Measurements from ENCODE around the gene B4GALT3.
"Not testable (repeated sequence)": the region's sequence is repeated elsewhere in the genome, so short reads cannot be mapped to it uniquely, and the experiment has no call there.

Gene B4GALT3

GRCh38 chr1:161177112-161177935 is at the start of gene B4GALT3:
TSS of gene B4GALT3 (minus strand) at chr1:161177507. CDS start at chr1:161176060, 1,447 bp downstream.
- DNase-seq (ENCODE audit: low spot score) = peak; percentile 97

- no peak for DNase-seq (ENCODE audit: low spot score)
Measured at GRCh38 chr1:161226759-161227158, 49.5 kb upstream of the B4GALT3 start.

GRCh38 chr1:161226320-161226711 is 49.0 kb upstream of the B4GALT3 start:
- DNase-seq (ENCODE audit: low spot score) = no peak

- peak; percentile 97 for DNase-seq (ENCODE audit: low spot score)
Measured at GRCh38 chr1:161225534-161226319, 48.4 kb upstream of the B4GALT3 start, which contains the start of gene TOMM40L. TSS of gene TOMM40L (plus strand) at chr1:161226060. CDS start at chr1:161226490, 430 bp downstream.

GRCh38 chr1:161225178-161225533 is 47.8 kb upstream of the B4GALT3 start:
- DNase-seq (ENCODE audit: low spot score) = no peak

GRCh38 chr1:161224695-161225087 is 47.4 kb upstream of the B4GALT3 start:
- DNase-seq (ENCODE audit: low spot score) = not testable (repeated sequence)

- DNase-seq (ENCODE audit: low spot score) = no peak
Measured at GRCh38 chr1:161223805-161224694, 46.7 kb upstream of the B4GALT3 start.

GRCh38 chr1:161222175-161223019 is 45.1 kb upstream of the B4GALT3 start:
- no peak for DNase-seq (ENCODE audit: low spot score)

- no peak for DNase-seq (ENCODE audit: low spot score)
Measured at GRCh38 chr1:161220002-161220401, 42.7 kb upstream of the B4GALT3 start.

- no peak for DNase-seq (ENCODE audit: low spot score)
Measured at GRCh38 chr1:161219078-161219892, 42.0 kb upstream of the B4GALT3 start.

- DNase-seq (ENCODE audit: low spot score) = no peak
Measured at GRCh38 chr1:161218301-161219077, 41.2 kb upstream of the B4GALT3 start.

GRCh38 chr1:161217831-161218230 is 40.5 kb upstream of the B4GALT3 start:
- no peak for DNase-seq (ENCODE audit: low spot score)

GRCh38 chr1:161216945-161217712 is 39.8 kb upstream of the B4GALT3 start:
- DNase-seq (ENCODE audit: low spot score) = peak; percentile 58

GRCh38 chr1:161215076-161215475 is 37.8 kb upstream of the B4GALT3 start, which contains the start of gene FCER1G:
TSS of gene FCER1G (plus strand) at chr1:161215295. CDS start at chr1:161215322, 27 bp downstream.
- DNase-seq (ENCODE audit: low spot score) = no peak

- DNase-seq (ENCODE audit: low spot score) = no peak
Measured at GRCh38 chr1:161214369-161214768, 37.1 kb upstream of the B4GALT3 start.

- DNase-seq (ENCODE audit: low spot score) = peak; percentile 86
Measured at GRCh38 chr1:161209790-161210409, 32.6 kb upstream of the B4GALT3 start.

GRCh38 chr1:161207173-161207572 is 29.9 kb upstream of the B4GALT3 start:
- DNase-seq (ENCODE audit: low spot score) = no peak

Measured in AG20443 (cell line).